Measurements from ENCODE around the gene CNNM2. TPM values are rescaled to one million over a fixed set of nuclear protein-coding genes. Genes with fewer than 3 reads are reported as not detected.

CNNM2 gene
- total RNA-seq, 2 experiments from 2014 or later: 8.0 to 10.1 TPM

GRCh38 chr10:103040418-103040817 is 122.3 kb downstream of the CNNM2 start:
- Mint-ChIP-seq H3K9me3 (ENCODE audit: low read depth) (no peaks in the 10 kb centered on the region), H3K36me3 (no peaks in the 10 kb centered on the region), H3K4me3 (no peak overlapping the region), H3K27ac (no peak overlapping the region), H3K4me1 (no peaks in the 10 kb centered on the region), H3K27me3 (no peaks in the 10 kb centered on the region)
- ATAC-seq (no peak), DNase-seq (no peak)
- CTCF ChIA-PET: interaction anchor here (1.6 kb wide), 1 partner anchor 123 kb away, joined by 3 read pairs; the partner anchor contains the start of gene CNNM2

DNA sequence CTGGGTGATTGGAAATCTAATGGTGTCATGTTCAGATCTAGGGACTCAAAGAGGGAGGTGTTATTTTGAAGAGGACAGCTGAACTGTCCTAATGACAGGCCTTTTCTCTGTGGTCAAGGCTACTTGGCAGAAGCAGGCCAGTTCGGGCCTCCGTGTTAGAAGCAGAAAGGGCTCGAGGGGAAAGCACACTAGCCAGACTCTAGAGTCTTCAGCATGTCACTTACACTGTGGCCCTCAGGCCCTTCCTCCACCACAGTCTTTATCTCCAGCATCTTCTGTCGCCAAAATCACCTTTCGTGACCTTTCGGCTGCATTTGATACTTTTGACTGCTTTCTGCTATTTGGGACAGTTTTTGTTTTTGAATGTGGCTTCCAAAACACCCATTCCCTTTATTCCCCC is 123.3 kb downstream of the CNNM2 start:
- ATAC-seq: no peak
- Mint-ChIP-seq H3K27ac (no peak overlapping the region), H3K9me3 (ENCODE audit: low read depth) (no peaks in the 10 kb centered on the region), H3K4me3 (no peak overlapping the region), H3K4me1 (no peaks in the 10 kb centered on the region), H3K27me3 (no peaks in the 10 kb centered on the region), H3K36me3 (no peaks in the 10 kb centered on the region)
- DNase-seq: no peak
- CTCF ChIA-PET: interaction anchor here (1.6 kb wide), 1 partner anchor 124 kb away, joined by 3 read pairs; the partner anchor contains the start of gene CNNM2

DNA sequence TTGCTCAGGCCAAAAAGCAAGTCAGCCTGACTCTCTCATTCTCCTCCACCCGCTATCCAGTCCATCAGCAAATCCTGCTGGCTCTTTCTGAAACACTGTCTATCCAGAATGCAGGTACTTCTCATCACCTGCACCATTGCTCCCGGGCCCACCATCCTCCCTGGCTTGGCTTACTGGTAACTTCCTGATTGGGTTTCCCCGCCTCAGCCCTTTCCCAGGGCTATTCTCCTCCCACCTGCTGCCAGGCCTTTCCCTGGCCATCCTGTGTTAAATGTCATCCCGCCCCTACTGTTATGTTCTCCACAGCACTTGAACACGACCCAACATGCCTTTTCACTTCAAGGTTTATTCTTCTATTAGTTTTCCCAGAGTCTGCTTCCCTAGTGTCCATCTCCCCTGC is 124.0 kb downstream of the CNNM2 start:
- CTCF ChIA-PET: no interaction called here
- Mint-ChIP-seq H3K4me1 (no peaks in the 10 kb centered on the region), H3K27ac (no peak overlapping the region), H3K36me3 (no peaks in the 10 kb centered on the region), H3K9me3 (ENCODE audit: low read depth) (no peaks in the 10 kb centered on the region), H3K27me3 (no peaks in the 10 kb centered on the region), H3K4me3 (no peak overlapping the region)
- DNase-seq (no peak), ATAC-seq (no peak)

DNA sequence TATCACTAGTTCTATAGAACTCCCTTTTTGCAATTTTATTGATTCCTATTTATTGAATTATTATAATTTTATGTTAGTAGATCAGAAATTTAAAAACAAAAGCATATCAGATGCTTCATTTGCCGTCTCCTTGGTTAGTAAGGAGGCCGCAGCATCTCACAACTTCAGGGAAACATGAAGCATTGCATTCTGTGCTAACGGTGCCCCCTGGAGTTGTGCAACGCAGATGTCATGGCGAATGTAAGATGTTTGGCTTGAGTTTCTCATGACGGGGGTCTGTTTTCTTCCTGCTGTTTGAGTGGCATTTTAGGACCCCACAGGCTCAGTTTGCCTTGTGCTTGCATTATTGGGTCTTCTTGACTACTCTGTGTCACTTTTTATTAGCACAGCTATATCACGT is 124.8 kb downstream of the CNNM2 start:
- Mint-ChIP-seq H3K27me3 (no peaks in the 10 kb centered on the region), H3K4me1 (no peaks in the 10 kb centered on the region), H3K36me3 (no peaks in the 10 kb centered on the region), H3K9me3 (ENCODE audit: low read depth) (no peaks in the 10 kb centered on the region), H3K4me3 (no peak overlapping the region), H3K27ac (no peak overlapping the region)
- CTCF ChIA-PET: interaction anchor here (1.6 kb wide), 1 partner anchor 125 kb away, joined by 3 read pairs; the partner anchor contains the start of gene CNNM2
- no peak for DNase-seq
- no peak for ATAC-seq

DNA sequence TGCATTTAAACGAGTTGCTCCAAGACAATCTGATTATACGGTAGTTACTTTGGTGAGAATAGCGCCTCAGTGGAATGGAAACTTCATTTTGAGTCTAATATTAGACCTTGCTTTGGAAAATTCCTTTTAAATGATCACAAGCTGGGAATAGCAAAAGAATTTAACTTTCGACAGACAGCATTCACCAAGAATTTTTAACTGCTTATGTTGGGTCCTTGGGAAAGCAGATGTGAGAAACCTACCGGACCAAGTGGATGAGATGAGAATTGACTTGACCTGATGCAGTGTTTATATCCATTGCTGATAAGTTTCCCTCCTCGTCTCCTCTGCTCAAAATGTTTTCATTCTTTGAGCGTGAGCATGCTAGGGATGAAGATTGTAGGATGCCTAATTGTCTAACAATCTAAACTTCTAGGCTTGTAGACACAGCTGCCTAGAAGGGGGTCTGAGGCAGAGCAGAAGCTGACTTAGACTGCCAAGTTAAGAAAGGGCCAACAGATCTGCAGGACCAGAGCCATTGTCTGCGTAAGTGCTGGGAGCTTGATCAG is 126.9 kb downstream of the CNNM2 start:
- Mint-ChIP-seq H3K27me3 (no peaks in the 10 kb centered on the region), H3K9me3 (ENCODE audit: low read depth) (no peaks in the 10 kb centered on the region), H3K36me3 (no peaks in the 10 kb centered on the region), H3K4me3 (no peak overlapping the region), H3K27ac (no peak overlapping the region), H3K4me1 (no peaks in the 10 kb centered on the region)
- CTCF ChIA-PET: interaction anchor here (1.6 to 2.3 kb wide), 2 partner anchors 9 to 127 kb away, joined by 5 to 8 read pairs; partner anchors contain the start of gene CNNM2
- DNase-seq (no peak), ATAC-seq (no peak)

GRCh38 chr10:103045961-103046360 is 127.9 kb downstream of the CNNM2 start:
- no peaks in the 10 kb centered on the region for H3K36me3 Mint-ChIP-seq
- no peak for ATAC-seq
- no peaks in the 10 kb centered on the region for H3K9me3 Mint-ChIP-seq (ENCODE audit: low read depth)
- H3K4me3 Mint-ChIP-seq: no peak overlapping the region
- no peaks in the 10 kb centered on the region for H3K4me1 Mint-ChIP-seq
- no peaks in the 10 kb centered on the region for H3K27me3 Mint-ChIP-seq
- CTCF ChIA-PET: interaction anchor here (2.3 kb wide), 1 partner anchor 128 kb away, joined by 8 read pairs; the partner anchor contains the start of gene CNNM2
- no peak overlapping the region for H3K27ac Mint-ChIP-seq
- DNase-seq: no peak

- CTCF ChIA-PET: no interaction called here
- Mint-ChIP-seq H3K9me3 (ENCODE audit: low read depth) (no peaks in the 10 kb centered on the region), H3K27ac (no peak overlapping the region)
These were observed 129.3 kb downstream of the CNNM2 start for GRCh38 chr10:103047381-103047780.

GRCh38 chr10:103049237-103049636 is 131.1 kb downstream of the CNNM2 start:
- Mint-ChIP-seq H3K27ac (no peak overlapping the region), H3K36me3 (no peaks in the 10 kb centered on the region), H3K9me3 (ENCODE audit: low read depth) (no peaks in the 10 kb centered on the region), H3K27me3 (no peaks in the 10 kb centered on the region), H3K4me1 (peaks cover 16% of the 10 kb centered on the region), H3K4me3 (no peak overlapping the region)
- ATAC-seq: no peak
- CTCF ChIA-PET: no interaction called here
- no peak for DNase-seq

More at GRCh38 chr10:103047381-103047780, 129.3 kb downstream of the CNNM2 start:
- no peaks in the 10 kb centered on the region for H3K4me1 Mint-ChIP-seq
- ATAC-seq (no peak), DNase-seq (no peak)
- H3K27me3 Mint-ChIP-seq: no peaks in the 10 kb centered on the region
- H3K36me3 Mint-ChIP-seq: no peaks in the 10 kb centered on the region
- H3K4me3 Mint-ChIP-seq: no peak overlapping the region

GRCh38 chr10:103053659-103054581 is 135.8 kb downstream of the CNNM2 start:
- peak overlapping the region; percentile 93 for H3K27ac Mint-ChIP-seq
- H3K9me3 Mint-ChIP-seq (ENCODE audit: low read depth): no peaks in the 10 kb centered on the region
- peaks cover 33% of the 10 kb centered on the region for H3K4me1 Mint-ChIP-seq
- peak; percentile 86 for DNase-seq
- ATAC-seq: peak; percentile 86
- CTCF ChIA-PET: interaction anchor here (0.8 to 3.6 kb wide), 12 partner anchors 10 to 280 kb away, joined by 3 to 43 read pairs (median 3); partner anchors contain the start of gene CNNM2
- peaks cover 3% of the 10 kb centered on the region for H3K36me3 Mint-ChIP-seq
- no peaks in the 10 kb centered on the region for H3K27me3 Mint-ChIP-seq
- H3K4me3 Mint-ChIP-seq: peak overlapping the region; percentile 83

- Mint-ChIP-seq H3K4me1 (peaks cover 33% of the 10 kb centered on the region), H3K27me3 (no peaks in the 10 kb centered on the region), H3K27ac (peak overlapping the region; percentile 93), H3K4me3 (peak overlapping the region; percentile 83), H3K36me3 (peaks cover 3% of the 10 kb centered on the region), H3K9me3 (ENCODE audit: low read depth) (no peaks in the 10 kb centered on the region)
- DNase-seq: no peak
- ATAC-seq: no peak
- CTCF ChIA-PET: interaction anchor here (0.5 to 3.6 kb wide), 13 partner anchors 9 to 280 kb away, joined by 3 to 43 read pairs (median 3); partner anchors contain the start of gene CNNM2
These were observed 136.5 kb downstream of the CNNM2 start for GRCh38 chr10:103054621-103055020.

- CTCF ChIA-PET: interaction anchor here (0.5 to 3.6 kb wide), 6 partner anchors 11 to 140 kb away, joined by 3 to 43 read pairs (median 4); partner anchors contain the start of gene CNNM2
- no peaks in the 10 kb centered on the region for H3K9me3 Mint-ChIP-seq (ENCODE audit: low read depth)
- ATAC-seq: no peak
These were observed 137.0 kb downstream of the CNNM2 start for GRCh38 chr10:103055105-103055504.

DNA sequence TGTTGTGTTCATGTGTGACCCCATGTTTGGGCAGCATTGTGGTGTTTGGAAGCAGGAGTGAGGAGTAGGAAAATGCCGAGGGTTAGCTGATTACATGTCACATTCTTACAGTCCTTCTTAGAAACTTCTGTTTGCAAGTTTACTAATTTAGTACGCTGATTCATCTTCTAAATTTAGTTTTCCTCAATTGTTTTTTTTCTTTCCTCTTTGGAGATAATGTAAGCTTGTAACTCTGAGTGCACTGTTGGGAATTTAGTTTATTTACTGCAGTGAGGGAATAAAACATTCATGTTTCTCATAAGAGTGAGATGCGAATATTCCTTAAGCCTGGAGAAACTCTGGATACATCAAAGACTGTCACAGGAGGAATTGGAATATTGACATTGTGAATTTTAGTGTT is 139.9 kb downstream of the CNNM2 start:
- peaks cover 30% of the 10 kb centered on the region for H3K4me1 Mint-ChIP-seq
- no peak overlapping the region for H3K4me3 Mint-ChIP-seq
- CTCF ChIA-PET: interaction anchor here (1.2 to 1.4 kb wide), 3 partner anchors 11 to 141 kb away, joined by 3 to 4 read pairs (median 3); partner anchors contain the start of gene CNNM2

More at GRCh38 chr10:103055105-103055504, 137.0 kb downstream of the CNNM2 start:
- Mint-ChIP-seq H3K27ac (peak overlapping the region; percentile 28), H3K4me3 (no peak overlapping the region), H3K27me3 (no peaks in the 10 kb centered on the region), H3K36me3 (peaks cover 3% of the 10 kb centered on the region), H3K4me1 (peaks cover 33% of the 10 kb centered on the region)
- DNase-seq: no peak

GRCh38 chr10:103060575-103060974 is 142.5 kb downstream of the CNNM2 start:
- no peak for DNase-seq
- no peak overlapping the region for H3K27ac Mint-ChIP-seq
- H3K9me3 Mint-ChIP-seq (ENCODE audit: low read depth): no peaks in the 10 kb centered on the region
- H3K4me3 Mint-ChIP-seq: no peak overlapping the region
- no peak for ATAC-seq
- no peaks in the 10 kb centered on the region for H3K27me3 Mint-ChIP-seq
- peaks cover 3% of the 10 kb centered on the region for H3K36me3 Mint-ChIP-seq
- peaks cover 7% of the 10 kb centered on the region for H3K4me1 Mint-ChIP-seq
- CTCF ChIA-PET: interaction anchor here (1.3 kb wide), 1 partner anchor 143 kb away, joined by 7 read pairs; the partner anchor contains the start of gene CNNM2

More for the DNA sequence above, 139.9 kb downstream of the CNNM2 start:
- no peak for DNase-seq
- no peak for ATAC-seq
- Mint-ChIP-seq H3K27ac (no peak overlapping the region), H3K9me3 (ENCODE audit: low read depth) (no peaks in the 10 kb centered on the region), H3K36me3 (peaks cover 3% of the 10 kb centered on the region), H3K27me3 (no peaks in the 10 kb centered on the region)
